Fibroblast of pulmonary artery (primary cell): ENCODE measurements around the gene HEMGN.

ENCODE experiments used
- DNase-seq: peaks from one replicate; pipeline ENCODE4 v3.0.0-alpha.2; 2010; ENCODE audit warnings: low read depth
- H3K4me3 ChIP-seq: replicated peaks from 2 replicates; pipeline ENCODE4 v1.5.1; 2011; ENCODE audit warnings: low read depth, mild to moderate bottlenecking, control low read depth, low read length, moderate library complexity
- CTCF ChIP-seq: IDR thresholded peaks from 2 replicates; pipeline ENCODE4 v1.5.1; 2011; ENCODE audit warnings: mild to moderate bottlenecking, control low read depth, low read length, inconsistent platforms; ENCODE audit errors: missing control alignments

The HEMGN gene

GRCh38 chr9:97938081-97938644 is at the start of gene HEMGN:
Gene HEMGN (minus strand): TSS chr9:97938172. CDS start chr9:97938136, 36 bp downstream.
- no peak for DNase-seq
- H3K4me3 ChIP-seq: no peak within 1 kb of the TSS
- no peak for TF ChIP-seq CTCF

- TF ChIP-seq CTCF: no peak
- no peak for DNase-seq
- H3K4me3 ChIP-seq: no peak overlapping the region
Observed at GRCh38 chr9:97987487-97987886, 49.5 kb upstream of the HEMGN start.

- TF ChIP-seq CTCF: no peak
- H3K4me3 ChIP-seq: peak overlapping the region; percentile 85
- DNase-seq: peak; percentile 23
Observed at GRCh38 chr9:97985058-97985861, 47.3 kb upstream of the HEMGN start.

- no peak for TF ChIP-seq CTCF
- peak overlapping the region; percentile 85 for H3K4me3 ChIP-seq
- peak; percentile 81 for DNase-seq
Observed at GRCh38 chr9:97984188-97985057, 46.5 kb upstream of the HEMGN start.

- no peak for TF ChIP-seq CTCF
- peak overlapping the region; percentile 85 for H3K4me3 ChIP-seq
- DNase-seq: peak; percentile 35
Observed at GRCh38 chr9:97983589-97984187, 45.7 kb upstream of the HEMGN start.

- TF ChIP-seq CTCF: peak; percentile 54
- H3K4me3 ChIP-seq: peak within 1 kb of the TSS; percentile 85
- peak; percentile 91 for DNase-seq
Observed at GRCh38 chr9:97982683-97983588, 45.0 kb upstream of the HEMGN start, which contains the start of gene ANP32B. Gene ANP32B (plus strand): TSS chr9:97983341. CDS start chr9:97983556, 215 bp downstream.
